Stimulated activated CD8-positive, alpha-beta memory T cell treated with anti-CD3 and anti-CD28 coated beads, Interleukin-7, amount 100 ng/mL, for 24 hours (primary cell): ENCODE measurements around the gene KMT5B.

ENCODE experiments used
- DNase-seq: peaks from one replicate; pipeline ENCODE4 v3.0.0-alpha.2; 2020; ENCODE audit warnings: low read depth

Gene KMT5B

DNA sequence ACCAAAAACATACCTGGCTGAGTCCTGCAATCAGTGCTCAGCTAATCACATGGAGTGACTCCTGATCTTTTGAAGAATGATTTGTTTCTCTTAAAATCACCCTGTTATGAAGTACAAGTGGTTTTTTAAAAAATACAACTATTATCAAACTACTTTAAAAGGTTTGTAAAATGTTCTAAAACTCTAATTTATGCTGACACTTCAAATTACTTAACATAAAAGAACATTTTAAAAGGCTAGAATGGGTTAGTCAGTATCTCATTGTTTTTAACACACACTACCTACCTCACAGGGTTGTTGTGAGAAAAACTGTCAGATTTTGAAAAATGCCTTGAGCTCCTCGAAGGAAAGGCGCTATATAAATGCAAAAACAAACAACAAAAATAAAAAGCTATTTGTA is 33.2 kb downstream of the KMT5B start:
- DNase-seq: no peak

DNA sequence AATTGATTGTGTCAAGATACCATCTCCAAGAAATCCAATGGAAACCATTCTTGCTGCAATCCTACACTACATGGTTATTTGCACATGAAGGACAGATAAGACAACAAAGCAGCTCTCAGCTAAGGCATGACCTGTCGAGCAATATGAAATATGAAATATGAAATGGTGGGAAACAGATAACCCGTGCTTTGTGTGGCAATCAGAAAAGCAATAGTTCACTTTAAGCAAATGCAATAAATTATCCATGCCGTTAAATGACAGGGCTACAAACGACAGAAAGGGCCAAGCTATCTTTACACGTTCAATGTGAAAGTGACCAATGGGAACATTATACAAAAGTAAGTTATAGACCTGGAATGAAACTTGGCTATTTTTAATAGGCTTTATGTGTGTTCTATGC is 35.2 kb downstream of the KMT5B start:
- DNase-seq: no peak

DNA sequence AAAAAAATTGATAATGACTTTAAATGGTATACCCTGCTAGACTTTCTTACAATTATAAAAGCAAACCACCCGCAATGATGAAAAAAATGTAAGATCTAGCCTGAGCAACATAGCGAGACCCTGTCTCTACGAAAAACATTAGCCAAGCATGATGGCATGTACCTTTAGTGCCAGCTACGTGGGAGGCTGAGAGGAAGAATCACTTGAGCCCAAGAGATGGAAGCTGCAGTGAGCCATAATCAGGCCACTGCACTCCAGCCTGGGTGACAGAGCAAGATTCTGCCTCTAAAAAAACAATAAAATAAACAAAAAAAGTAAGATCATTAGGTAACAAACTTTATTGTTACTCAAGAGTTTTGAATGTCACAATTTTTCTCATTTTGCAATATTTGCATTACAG is 39.2 kb downstream of the KMT5B start:
- DNase-seq: no peak

DNA sequence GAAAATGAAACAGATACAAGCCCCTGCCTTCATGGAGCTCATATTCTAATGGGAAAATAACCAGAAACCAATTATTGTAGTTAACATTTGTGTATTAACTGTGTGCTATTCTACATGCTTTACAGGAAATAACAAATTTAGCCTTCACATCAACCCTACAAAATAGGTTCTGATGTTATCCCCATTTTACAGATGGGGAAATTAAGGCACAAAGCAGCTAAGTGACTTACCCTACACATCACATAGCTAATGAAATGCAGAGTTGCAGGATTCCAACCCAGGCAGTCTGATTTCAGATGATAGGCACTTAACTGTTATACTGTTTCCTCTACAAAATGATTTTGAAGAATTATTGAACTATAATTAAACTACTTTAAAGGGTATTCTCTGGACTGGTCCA is 43.7 kb downstream of the KMT5B start:
- no peak for DNase-seq

DNA sequence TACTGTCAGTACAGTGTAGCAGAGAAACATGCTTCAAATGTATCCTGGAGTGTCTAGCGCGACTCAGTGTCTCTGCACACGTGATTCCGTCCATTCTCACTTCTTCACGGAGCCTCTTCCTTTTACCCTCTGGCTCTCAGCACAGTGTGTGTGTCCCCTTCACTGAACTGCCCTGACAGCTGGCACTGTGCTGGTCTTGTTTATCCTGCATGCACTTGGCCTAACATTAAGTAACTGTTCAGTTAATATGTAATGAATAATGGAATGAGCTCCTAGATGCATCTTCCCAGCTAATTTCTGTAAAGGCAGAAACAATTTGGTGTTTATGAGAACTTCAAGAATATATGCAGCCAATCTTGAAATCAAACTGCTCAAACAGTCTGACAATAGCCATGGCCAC is 44.4 kb downstream of the KMT5B start:
- DNase-seq: no peak

DNA sequence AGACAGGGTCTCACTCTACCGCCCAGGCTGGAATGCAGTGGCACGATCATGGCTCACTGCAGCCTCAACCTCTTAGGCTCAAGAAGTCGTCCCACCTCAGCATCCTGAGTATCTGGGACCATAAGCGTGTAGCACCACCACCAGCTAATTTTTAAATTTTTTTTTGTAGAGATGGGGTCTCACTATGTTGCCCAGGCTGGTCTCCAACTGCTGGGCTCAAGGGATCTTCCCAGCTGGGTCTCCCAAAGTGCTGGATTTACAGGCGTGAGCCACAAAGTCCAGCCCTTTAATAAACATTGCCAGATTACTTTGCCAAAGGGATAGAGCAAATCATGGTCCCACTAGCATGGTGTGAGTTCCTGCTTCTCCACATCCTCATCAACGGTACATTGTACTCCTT is 45.6 kb downstream of the KMT5B start:
- DNase-seq: no peak

DNA sequence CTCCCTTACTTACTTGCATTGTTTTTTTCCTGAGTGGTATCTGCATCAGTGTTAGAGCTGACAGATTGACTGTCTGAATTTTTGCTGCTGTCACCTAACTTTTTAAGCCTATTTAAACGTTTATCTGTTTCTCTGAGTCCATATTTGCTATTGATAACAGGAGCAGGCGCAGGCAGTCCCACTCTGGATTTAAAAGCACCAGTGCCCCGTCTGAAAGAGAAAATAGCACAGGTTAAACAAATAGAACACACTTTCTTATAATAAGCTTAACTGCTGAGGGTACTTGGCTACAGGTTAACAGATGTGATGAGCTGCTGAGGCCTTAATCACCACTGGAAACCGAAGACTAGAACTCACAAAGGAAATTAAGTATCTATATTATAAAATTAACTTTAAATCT is 46.1 kb downstream of the KMT5B start:
- no peak for DNase-seq

DNA sequence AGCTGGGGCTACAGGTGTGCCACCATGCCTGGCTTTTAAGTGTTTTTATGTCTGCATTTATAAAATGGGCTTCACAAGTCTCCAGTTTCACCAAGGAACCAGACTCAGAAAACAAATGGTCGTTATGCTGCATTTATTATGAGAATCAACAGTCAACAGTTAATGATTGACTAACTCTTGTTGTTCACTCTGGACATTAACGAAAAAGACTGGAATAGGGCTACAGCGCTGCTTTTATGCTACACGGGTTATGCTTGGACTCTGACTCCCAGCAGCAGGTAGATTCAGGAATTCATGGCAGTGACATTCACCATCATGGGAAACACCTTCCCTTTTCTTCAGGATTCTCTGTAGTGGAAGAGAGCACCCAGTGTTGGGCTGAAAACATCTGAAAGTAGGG is 47.5 kb downstream of the KMT5B start:
- no peak for DNase-seq

DNA sequence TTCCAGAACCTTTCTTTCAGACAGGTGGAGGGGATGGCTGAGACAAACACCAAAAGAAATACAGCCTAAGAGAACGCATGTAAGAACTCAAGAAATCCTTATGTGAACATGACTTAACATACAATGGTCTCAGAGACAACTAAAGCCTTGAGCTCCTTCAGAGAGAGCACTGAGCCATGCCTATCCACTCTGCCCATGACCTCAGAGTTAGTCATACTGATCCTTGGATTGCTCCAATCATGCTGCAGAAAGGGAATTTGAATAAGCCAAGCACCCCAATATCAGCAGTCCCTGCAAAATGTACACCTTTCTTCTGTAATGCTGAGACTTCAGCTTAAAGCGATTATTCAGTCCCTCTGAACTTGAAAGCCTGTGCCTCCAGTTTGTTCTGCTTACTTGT is 48.7 kb downstream of the KMT5B start:
- no peak for DNase-seq

DNA sequence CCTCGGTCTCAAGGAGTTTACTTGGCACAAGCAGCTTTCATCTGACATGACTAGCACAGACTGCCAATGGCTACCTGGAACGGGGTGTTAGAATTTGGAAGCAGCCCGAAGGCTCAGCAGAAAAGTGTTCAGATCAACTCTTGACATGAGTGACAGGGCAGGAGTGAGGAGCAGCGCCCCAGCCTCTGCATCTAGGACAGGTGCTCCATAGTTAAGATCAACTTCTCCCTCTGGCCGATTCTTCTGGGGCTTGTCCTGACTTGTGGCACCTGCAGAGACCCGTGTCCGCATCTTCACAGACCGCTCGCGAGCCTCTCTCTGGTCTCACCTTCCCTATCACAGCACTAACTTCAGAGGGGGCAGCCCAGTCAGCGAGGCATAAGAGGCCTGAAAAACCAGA is 49.4 kb downstream of the KMT5B start:
- DNase-seq: no peak

DNA sequence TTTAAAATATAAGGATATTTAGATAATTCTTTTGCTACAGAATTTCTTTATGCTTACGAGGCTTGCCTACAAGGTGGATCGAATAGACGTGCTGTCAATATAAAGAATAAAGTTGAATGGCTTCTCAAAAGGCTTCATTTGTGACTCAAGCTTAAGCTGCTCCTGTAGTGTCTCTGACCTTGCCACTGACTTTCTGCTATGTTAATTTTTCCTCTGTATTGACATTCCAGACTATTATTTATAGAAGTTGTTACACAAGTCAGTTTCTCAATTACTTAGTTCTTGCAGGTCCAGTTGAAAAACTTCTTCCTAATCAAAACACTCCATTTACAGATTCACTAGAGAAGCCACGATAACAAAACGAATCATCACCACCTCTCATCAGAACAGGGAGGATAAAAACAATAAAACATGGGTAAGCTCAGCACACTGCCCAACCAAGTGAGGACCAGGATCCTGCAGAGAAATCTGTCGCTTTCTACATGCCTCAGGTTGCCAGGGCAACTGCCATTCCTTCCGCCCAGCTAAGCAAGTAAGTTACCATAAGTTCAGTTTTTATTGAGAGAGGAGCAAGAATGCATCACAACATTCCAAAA is 52.9 kb downstream of the KMT5B start:
- DNase-seq: no peak

DNA sequence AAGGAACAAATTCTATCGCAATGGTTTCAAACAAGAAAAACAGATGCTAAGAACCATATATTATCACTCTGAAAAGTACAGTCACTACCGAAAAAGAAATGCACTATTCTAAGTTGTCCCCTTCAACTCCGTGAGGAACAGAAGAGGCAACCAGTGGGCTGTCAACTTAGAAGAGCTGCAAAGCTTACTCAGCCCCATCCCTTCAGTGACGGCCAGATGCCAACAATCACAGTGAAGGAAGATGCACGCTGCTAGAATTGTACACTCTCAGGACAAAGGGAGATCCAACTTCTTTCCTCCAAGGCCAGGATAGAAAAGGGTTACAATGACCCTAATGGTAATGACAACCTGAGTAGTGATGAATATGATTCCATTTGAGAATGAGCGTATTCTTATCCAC is 53.4 kb downstream of the KMT5B start:
- DNase-seq: no peak

DNA sequence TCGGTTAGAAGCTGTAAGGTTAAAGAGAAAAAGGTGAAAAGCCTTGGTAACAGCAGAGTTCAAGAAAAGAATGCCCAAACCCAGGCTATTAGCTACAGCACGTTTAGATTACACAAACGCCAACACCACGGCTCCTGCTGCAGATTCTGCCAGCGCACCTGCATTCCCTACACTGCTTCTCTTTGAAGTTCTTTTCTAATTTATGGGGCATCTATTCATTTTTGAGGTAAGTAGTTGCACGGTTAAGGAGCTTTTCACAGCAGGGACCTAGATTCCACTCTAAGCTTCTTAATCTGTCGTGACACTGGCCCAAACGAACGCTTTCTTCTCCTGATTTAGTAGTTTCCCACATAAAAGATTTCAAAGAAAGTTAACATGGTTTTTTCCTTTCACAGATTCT is 53.9 kb downstream of the KMT5B start:
- no peak for DNase-seq

DNA sequence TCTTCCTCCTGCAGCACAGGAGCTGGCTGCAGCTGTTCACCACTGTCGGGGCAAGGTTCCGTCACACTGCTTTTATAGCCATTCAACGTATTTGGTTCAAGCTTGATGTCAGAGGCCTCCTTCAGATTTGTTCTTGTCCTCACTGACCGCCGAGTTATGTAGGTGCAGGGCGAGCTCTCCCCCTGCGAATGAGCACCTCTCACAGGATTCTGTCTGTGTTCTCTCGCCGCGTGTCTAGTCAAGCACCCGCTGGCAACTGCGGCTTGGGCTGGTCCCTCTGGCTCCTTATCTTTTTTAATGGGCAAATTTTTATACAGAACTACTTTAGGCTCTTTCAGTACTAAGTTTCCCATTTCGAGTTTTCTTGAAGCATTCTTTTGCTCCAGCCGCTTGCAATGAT is 54.5 kb downstream of the KMT5B start:
- no peak for DNase-seq

DNA sequence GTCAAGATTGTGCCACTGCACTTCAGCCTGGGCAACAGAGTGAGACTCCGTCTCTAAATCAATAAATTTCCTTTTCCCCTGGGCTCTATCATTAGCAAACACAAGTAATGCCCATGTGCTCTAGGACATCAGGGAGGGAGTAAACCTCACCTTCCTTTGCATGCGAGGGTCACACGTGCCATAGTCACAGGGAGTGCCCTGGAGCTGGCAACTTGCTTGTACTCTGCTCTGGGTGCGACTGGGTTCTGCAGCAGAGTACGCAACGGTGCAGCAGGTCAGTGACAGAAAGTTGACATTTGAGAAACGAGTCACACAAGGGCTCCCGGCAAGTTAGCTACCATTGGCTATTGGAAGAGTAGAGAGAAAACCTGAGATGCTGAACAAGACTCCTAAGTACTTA is 59.4 kb downstream of the KMT5B start:
- DNase-seq: no peak

DNA sequence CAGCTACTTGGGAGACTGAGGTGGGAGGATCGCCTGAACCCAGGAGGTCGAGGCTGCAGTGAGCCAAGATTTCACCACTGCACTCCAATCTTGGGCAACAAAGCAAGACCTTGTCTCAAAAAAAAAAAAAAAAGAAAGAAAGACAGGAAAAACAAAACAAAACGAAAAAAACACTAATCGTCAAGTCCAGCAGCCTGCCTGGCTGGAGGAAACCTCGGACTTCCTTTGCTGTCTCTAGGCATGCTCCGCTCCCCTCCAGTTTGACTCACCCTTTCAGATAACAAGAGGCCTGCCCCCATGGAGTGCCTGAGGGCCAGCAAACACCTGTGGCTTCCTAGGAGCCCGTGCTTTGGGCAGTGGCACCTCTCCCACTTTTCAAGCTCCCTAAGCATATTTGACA is 63.1 kb downstream of the KMT5B start:
- no peak for DNase-seq

DNA sequence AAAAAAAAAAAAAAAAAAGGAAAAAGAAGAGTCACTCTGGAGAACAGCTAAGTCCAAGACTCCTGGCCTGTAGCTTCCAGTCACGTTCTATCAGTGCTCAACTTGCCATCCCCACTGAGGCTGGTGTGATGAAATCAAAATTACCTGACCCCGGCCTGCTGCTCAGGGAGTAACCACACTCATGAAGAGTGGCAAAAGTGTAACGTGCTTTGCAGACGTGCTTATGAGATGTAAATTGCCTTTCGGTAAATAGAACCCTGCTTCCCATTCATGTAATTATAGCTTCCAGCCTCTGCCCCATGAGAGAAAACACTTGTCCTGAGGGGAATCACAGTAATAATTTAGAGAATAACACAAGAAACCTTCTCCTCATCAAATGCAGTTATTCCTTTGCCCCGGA is 63.7 kb downstream of the KMT5B start:
- no peak for DNase-seq

DNA sequence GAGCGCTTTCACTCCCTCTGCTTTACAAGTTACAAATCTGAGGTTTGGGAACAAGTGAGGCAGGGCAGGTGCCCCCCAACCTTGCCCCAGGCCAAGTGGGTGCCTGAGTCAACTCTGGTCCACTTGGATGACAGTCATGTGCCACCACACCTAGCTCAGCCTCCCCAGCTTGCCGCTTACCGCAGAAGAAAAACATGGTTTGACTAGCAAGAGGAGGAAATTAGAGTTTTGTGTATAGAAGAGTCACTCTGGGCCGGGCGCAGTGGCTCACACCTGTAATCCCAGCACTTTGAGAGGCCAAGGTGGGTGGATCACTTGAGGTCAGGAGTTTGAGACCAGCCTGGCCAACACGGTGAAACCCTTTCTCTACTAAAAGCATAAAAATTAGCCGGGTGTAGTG is 64.2 kb downstream of the KMT5B start:
- no peak for DNase-seq

DNA sequence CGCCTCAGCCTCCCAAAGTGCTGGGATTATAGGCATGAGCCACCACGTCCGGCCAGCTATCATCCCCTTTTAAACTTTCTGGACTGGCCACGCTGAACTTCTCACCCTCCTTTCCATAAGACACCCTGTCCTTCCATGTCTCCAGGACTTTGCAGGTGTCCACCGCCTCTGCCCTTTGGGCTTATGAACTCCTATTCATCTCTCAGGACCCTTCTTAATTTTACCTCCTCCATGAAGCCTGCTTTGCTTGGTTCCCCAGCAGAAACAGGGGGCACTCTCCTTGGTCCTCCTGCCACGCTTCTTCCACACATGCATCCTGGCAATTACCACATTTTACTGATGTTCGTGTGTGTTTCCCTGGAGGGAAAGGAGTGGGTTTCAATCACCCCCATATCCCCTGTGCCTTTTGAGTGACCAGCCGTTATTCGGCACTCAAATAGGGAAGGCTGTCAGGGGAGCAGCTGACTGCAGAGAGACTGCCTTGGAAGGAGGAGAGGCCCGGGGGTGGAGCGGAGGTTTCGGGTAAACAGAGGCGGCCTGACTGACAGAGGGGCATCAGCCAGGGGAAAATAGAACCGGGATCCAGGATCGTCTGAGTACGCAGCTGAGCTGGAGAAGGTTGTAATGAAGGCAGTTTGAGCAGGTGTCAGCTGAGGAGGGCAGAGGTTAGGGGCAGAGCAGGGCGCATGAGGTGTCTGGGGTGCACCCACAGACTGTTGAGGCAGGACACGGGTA is 64.9 kb downstream of the KMT5B start:
- DNase-seq: no peak

DNA sequence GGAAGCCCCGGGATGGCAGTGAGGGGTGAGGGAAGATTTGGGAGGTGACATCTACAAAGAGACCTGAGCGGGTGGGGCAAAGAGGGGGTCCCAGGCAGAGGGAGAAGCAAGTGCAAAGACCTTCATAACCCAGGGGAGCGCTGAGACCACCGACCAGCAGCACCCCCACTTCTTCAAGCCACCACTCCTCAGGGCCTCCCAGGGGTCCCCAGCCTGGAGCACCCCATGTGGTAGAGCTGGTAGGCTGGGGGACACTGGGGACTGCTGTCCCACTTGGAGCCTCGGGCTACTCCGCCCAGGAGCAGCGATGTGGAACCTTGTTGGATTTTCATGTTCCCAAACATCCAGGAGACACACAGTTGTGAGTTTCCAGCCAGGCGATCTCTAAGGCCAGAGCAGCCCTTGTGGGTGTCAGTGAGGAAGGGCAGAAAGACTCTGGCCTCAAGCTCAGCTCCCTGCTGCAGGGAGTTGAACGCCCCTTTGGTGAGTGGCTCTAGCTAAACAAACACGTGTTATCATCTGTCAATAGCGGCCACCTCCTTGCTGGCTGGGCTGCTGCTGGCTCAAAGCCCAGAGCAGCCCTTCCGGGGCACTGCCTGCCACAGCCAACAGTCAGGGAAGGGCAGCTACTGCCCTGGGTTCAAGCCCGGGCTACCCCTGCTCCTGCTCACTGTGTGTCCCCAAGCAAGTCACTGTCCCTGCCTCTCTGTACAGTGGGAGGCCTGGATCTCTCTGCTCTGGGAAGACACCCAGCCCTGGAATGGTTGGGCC is 66.2 kb downstream of the KMT5B start:
- no peak for DNase-seq

DNA sequence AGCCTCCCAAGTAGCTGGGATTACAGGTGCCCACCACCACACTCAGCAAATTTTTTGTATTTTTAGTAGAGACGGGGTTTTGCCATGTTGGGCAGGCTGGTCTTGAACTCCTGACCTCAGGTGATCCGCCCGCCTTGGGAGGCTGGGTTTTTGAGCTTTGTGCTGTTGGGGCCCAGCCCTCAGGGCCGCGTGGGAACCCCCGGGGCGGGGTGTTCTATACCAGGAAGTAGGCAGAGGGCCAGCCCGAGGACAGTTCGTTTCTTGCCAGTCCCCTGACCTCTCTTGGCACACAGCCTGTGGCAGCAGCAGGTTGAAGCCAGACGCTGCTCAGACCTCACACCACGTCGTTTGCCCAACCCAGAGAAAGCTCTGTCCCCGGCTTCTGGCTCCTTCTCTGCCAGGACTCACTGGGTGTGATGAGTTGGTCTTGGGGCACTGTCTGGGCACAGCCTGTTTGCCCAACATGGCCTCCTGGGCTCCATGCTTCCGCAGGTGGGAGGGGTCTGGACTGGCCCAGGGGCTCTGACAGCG is 67.0 kb downstream of the KMT5B start:
- no peak for DNase-seq

DNA sequence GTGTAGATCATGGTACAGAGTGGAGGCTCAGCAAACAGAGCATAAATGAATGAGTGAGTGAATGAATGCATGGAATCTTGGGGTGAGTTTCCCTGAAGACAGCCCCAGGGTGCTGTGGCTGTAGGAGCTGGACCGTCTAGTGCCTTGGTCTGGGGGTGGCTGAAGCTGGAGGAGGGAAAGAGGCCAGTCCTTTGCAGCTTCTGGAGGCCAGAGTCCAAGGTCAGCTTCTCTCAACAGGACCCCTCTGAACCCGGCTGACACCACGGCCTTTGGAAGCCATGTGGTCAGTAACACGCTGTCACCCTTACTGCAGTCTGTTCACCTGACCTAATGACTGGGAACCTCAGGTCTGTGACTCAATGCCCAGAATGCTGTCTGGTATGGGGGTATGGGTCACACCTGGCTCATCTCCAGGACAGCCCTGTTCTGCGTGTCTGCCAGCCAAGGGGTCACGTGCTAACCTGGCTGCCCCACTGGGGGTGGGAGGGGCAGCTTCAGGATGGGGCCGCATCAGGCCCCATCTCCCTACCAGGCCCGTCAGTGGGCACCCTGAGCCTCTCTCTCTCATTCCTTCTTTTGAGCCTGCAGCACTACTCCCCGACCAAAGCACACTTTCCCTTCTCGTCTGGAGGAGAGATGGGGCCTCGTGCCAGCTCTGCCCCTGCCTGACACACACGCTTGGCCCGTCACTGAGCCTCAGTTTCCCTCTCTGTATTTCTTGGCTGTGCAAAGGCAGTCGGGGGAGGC is 67.8 kb downstream of the KMT5B start:
- no peak for DNase-seq

DNA sequence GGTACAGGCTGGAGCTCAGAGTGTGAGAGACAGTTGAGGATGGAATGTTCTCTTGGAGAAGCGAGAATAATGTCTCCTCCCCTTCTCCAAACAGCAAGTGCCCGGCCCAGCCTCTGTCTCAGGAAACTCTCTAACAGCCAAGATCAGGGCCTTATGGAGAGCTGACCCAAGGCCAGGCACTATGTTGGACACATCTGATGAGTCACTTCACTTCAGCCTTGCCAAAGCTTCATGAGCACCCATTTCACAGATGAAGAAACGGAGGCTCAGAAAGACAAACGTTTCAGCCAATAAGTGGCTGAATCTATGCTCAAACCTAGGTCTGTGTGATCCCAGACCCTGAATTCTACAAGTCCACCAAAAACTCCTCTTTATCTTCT is 69.8 kb downstream of the KMT5B start:
- no peak for DNase-seq
